ENCODE measurements around the gene ADGRG3.

GRCh38 chr16:57628008-57628781 is 39.9 kb upstream of the ADGRG3 start, which contains the start of gene ADGRG1:
- peak in 2 of 3 experiments; percentile 14 to 36 for TF ChIP-seq CTCF (optimal IDR thresholded peaks at IDR 0.05 in 1 of 3, IDR thresholded peaks at IDR 0.05 in 1 of 3, conservative IDR thresholded peaks at IDR 0.05 in 1 of 3; ENCODE audit: extremely low read depth in 1 of 3, insufficient read depth in 2 of 3, low read length in 3 of 3)
- no peak for TF ChIP-seq EZH2 (IDR thresholded peaks at IDR 0.05; ENCODE audit: low read length)
